Measurements from ENCODE around the gene RRP1B.
A peak's percentile ranks its signal among the peaks of the same experiment; 100 is the strongest.

Gene RRP1B

GRCh38 chr21:43728467-43729390 is 69.4 kb downstream of the RRP1B start:
- DNase-seq: peak; percentile 93

DNA sequence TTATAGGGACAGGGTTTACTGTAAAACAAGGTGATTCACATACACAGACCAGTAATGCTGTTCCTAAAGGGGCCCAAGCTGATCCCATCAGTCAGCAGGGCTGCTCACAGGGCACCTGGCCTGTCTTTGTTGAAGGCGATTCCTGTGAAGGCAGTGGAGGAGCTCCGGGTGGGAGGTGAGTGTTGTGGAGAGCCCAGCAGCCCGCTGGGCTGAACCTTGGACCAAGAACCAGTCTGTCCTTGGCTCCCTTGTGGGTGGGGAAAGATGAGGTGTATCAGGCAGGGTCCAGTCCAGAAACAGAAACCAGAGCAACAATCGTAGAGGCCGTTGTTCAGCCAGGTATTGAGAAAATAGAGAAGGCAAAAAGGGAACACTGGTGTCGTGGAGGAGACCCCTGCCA is 72.1 kb downstream of the RRP1B start:
- no peak for DNase-seq

GRCh38 chr21:43731891-43732711 is 72.7 kb downstream of the RRP1B start:
- peak; percentile 32 for DNase-seq

GRCh38 chr21:43733060-43733459 is 73.7 kb downstream of the RRP1B start:
- DNase-seq: peak; percentile 11

DNA sequence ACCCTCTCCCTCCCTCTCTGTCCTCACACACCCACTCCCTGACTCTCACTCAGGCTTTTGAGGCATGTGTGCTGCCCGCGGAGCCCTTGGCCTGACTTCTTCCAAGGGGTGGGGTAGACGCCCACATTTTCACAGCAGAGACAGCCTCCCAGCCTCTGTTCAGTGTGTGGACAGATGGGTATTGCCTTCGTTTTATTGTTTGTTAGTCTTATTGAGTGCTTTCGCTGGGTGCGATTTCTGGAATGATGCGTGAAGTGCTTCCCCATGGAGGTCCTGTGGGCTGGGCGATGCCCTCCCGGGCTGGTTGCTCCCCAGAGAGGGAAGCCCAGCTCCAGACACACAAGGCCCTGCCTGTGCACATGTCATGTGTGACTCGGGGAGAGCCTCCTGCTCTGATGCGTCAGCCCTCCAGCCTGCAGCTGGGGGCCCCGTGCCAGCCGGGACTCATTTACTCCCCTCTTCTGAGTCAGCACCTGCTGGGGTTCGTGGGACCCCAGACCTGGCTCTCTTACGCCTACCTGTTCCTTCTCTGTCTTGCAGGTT is 74.2 kb downstream of the RRP1B start:
- DNase-seq: peak; percentile 49

- DNase-seq: peak; percentile 24
Observed at GRCh38 chr21:43734131-43734927, 75.0 kb downstream of the RRP1B start.

DNA sequence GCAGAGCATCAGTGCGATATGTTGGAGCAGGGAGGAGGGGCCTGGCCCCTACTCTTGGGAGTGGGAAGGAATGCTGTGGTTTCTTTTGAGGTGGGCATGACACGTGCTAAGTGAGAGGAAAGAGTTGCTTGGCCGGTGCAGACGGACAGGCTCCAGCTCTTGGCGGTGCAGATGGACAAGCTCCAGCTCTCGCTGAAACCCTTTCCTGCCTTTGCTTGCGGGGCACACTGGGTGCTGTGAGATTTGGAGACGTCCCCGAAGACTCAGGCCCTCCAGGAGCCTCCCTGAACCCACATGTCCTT is 75.5 kb downstream of the RRP1B start:
- DNase-seq: peak; percentile 67

DNA sequence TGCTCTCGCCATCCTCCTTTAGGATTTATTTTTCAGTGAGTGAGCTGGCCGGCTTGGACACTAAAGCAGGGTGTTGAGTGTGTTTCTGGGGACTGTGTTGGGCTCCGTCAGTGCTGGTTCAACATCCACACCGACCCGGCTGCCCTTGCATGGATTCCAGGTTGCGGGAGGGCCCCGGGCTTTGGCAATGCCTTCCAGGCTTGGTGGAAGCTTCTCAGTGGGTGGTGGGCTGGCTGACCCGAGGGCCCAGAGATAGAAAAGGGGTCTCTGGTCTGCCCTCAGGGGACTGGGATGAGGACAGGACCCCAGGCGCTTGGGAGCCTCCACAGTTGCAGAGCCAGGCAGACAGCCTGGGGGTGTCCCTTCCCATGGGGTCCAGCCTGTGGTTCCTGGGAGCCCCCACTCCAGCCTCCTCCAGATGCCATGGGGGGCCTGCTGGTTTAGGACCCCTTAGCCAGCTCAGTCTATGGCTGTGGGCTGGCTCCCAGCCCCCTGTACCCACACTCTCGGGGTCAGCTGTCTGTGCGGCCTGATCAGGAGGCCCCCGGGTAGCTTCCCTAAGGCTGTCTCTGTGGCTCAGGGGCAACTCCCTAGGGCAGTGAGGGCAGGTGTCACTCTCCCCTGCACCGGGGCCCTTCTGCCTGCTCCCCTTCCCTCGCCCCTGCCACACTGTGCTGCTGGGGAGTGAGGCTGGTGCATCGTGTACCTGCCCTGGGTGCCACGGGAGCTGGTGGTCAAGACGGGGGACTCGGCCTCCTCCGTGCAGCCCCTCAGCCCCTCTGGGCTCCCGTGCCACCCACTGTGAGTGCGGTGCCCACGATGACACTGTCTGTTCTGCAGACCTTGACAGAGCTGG is 76.1 kb downstream of the RRP1B start:
- DNase-seq: no peak

GRCh38 chr21:43736224-43736883 is 77.0 kb downstream of the RRP1B start:
- DNase-seq: no peak

- DNase-seq: peak; percentile 23
Observed at GRCh38 chr21:43737158-43737950, 78.0 kb downstream of the RRP1B start.

GRCh38 chr21:43739621-43740435 is 80.5 kb downstream of the RRP1B start:
- DNase-seq: peak; percentile 36

DNA sequence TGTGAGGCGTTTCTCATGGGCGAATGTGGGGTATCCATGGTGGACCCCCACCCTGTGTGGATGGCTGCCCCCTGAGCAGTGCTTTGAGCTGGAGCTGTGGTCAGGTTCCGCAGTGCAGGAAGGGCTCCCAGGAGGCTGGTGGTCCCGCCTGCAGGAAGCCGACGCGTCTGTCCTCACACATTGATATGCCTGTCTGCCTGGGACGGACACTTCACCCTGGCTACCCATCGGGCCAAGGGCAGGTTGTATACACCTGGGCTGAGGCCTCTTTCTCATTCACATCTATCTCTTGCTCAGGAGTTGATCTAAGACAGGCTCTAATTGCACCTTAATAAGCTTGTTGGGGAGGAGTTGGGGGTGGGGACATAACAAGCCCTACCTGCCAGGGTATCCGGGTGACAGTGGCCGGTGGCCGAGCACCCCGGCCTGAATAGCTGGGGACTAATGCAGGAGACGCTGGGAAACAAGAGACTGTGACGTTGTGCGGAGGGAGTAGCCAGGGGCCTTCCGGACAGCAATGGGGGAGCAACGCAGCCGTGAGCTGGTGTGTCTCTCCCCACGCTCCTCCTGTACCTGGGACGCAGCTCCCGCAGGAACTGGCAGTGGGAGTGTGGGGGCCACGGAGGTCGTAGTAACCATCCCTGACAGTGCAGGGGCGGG is 81.3 kb downstream of the RRP1B start:
- DNase-seq: peak; percentile 68

DNA sequence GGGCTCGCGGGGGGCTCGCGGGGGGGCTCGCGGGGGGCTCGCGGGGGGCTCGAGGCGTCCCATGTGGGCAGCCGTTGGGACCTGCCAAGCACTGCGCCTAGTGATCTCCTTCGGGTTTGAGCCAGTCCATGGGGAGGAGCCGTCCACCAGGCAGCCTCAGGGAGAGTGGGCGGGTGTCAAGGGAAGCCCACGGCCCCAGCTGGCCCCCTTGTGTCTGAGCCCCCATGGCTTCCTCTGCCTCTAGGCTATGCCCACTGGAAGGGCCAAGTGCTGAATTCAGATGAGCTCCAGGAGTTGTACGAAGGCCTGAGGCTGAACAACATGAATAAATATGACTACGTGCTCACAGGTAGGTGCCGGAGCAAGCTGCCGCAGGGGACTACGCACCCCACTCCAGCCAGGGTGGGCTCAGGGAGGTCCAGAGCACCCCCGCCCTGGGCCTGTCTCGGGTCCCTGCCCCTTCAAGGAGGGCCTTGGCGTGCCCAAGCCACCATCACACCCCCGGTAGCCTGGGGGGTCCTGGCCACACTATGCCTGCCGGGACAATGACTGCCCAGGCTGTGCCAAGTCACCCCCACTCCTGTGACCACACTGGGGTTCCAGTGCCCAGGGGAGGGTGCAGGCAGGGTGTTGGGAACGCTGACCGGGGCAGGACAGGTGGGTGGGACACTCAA is 82.2 kb downstream of the RRP1B start:
- no peak for DNase-seq

- no peak for DNase-seq
Observed at GRCh38 chr21:43743947-43744346, 84.6 kb downstream of the RRP1B start.

DNA sequence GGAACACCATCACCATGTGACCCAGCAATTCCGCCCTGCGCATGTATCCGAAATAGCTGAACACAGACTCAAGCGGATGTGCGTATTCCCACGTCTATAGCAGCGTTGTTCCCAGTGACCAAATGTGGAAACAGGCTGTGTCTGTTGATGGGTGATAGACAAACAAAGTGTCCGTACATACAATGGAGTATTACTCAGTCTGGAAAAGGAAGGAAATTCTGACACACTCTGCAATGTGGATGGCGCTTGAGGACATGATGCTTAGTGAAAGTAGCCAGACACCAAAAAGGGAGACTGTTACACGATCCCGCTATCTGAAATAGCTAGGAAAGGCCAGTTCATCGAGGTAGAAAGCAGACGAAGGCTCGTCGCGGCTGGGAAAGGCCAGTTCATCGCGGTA is 85.4 kb downstream of the RRP1B start:
- no peak for DNase-seq
